ENCODE results near the gene APLP1.
"Not testable (repeated sequence)": the region's sequence is repeated elsewhere in the genome, so short reads cannot be mapped to it uniquely, and the experiment has no call there.

Gene APLP1

DNA sequence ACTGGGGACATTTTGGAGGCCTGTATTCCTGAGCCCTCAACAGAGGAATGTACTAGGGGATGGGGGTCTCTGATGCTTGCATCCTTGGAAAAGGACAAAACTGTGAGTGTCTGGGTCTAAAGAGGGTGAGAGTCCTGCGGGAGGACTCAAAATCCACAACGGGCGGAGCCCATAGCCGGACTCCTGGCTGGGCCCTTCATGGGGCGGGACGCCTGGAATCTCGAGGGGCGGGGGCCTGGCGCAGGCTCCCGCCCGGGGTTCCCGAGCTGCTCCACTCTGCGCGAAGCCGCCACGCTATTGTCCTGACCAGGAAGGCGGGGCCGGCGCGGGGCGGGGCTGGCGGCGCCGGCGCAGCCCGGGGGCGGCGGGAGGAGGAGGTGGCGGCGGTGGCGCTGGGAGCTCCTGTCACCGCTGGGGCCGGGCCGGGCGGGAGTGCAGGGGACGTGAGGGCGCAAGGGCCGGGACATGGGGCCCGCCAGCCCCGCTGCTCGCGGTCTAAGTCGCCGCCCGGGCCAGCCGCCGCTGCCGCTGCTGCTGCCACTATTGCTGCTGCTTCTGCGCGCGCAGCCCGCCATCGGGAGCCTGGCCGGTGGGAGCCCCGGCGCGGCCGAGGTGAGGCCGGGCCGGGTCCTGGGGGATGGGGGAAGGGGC, at the start of gene APLP1:
Gene APLP1, plus strand, starts transcription at position 403 of the 651 bp plus-strand sequence. Its CDS starts 63 bp downstream, at position 466.
- peak; percentile 16 for DNase-seq

DNA sequence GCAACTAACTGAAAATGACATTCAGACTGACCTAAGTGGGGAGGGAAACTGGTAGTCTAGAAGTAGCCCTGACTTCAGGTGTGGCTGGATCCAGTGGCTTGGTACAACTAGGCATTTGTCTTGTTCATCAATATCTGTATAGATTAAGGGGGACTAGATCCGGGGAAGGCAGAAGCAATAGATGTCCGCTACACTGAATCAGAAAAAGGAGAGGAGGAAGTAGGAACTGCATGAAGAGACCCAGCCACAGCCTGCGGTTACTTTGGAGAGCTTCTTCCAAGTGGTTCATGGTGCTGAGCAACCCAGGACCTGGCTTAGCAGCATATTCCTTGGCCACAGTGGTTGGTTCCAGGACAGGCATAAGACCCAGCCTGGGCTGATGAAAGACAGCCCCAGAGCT, 45.8 kb upstream of the APLP1 start:
- DNase-seq, result no peak

DNA sequence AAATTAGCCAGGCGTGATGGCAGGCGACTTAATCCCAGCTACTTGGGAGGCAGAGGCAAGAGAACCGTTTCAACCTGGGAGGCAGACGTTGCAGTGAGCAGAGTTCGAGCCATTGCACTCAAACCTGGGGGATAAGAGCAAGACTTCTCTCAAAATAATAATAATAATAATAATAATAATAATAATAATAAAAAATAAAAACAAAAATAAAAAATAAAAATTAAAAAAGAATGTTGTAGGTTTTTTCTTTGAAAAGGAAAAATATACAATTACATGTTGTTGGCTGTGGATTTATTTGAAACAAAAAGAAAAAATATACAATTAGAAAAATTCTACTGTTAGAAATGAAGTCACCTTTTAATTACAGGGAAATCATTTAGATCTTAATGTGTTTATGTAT, 44.2 kb upstream of the APLP1 start:
- no peak for DNase-seq

DNA sequence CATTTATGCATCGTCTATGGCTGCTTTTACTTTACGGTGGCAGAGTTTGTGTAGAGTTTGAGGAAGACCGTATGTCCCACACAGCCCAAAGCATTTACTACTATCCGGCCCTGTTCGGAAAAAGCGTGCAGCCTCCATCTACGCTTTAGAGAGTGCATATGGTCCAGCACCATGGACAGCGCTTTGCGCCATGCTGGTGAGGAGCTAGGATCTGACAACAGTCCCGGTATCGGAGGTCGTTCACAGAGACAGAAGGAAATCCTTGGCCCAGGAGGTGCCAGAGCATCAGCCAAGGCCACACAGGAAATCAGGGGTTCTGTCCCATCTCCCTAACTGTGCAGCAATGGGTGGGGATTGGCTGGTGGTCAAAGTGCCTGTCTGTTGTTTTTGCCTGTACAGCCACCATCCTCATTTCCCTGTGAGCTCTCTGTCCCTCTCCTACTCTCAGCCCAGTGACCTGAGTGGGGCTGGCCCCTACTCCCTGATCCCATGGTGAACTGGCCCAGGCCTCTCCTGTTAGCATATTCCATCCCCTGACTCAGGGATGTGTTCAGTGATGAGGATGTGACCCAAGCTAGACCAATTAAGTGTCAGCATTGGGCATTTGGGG, 39.6 kb upstream of the APLP1 start:
- no peak for DNase-seq

DNA sequence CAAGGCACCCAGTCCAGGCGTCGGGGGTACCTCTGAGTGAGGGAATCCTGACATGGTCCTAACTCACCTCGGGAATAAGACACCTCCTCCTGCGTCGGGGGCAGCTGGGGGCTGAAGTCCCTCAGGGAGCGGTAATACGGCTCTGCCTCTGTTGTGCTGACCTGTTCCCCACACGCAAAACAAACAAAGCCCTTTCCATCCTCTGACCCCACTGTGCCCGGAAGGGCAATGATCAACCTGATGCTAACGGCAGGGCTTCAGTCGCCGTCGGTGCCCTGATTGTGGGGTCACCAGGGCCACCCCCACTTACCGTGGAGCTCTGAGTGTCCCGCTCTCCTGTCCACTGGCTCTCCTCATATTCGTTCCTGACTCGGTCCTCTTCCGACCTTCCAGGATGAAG, 37.4 kb upstream of the APLP1 start:
- DNase-seq, result no peak

DNA sequence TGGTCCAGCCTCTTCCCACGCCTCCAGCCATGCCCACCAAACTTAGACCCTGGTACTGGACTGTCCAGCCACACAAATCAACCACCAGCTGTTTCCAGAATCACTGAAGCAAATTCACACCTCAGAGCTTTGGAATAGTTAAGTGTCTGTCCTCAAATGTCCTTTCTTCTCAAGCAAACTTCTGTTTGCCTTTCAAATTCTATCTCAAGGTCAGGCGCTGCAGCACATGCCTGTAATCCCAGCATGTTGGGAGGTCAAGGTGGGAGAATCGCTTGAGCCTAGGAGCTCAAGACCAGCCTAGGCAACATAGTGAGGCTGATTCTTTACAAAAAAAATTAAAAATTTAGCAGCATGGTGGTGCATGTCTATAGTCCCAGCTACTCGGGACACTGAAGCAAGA, 36.3 kb upstream of the APLP1 start:
- DNase-seq, result no peak

DNA sequence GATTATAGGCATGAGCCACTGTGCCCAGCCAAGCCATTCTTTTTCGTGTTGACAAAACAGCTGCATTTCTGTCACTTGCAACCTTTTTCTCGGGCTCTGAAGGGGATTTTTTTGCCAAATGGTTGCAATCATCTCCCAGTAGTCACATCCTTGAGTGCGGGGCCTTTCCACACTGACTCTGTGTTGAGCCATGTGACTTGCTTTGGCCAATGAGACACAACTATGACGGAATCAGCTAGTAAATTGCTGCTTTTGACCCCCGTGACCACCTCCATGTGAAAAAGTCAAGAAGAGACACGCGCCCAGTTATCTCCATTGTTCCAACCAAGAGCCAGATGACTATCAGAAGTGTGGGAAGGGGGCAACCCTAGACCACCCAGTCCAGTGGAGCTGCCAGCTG, 34.4 kb upstream of the APLP1 start:
- no peak for DNase-seq

DNA sequence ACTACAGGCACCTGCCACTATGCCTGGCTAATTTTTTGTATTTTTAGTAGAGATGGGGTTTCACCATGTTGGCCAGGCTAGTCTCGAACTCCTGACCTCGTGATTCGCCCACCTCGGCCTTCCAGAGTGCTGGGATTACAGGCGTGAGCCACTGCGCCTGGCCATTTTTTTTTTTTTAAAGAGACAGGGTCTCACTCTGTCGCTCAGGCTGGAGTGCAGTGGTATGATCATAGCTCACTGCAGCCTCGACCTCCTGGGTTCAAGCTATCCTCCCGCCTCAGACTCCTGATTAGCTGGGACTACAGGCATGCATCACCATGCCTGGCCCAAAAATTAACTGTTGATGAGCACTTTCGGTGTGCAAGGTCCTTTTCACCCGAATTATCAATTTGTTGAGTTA, 32.3 kb upstream of the APLP1 start:
- DNase-seq, result not testable (repeated sequence)

DNA sequence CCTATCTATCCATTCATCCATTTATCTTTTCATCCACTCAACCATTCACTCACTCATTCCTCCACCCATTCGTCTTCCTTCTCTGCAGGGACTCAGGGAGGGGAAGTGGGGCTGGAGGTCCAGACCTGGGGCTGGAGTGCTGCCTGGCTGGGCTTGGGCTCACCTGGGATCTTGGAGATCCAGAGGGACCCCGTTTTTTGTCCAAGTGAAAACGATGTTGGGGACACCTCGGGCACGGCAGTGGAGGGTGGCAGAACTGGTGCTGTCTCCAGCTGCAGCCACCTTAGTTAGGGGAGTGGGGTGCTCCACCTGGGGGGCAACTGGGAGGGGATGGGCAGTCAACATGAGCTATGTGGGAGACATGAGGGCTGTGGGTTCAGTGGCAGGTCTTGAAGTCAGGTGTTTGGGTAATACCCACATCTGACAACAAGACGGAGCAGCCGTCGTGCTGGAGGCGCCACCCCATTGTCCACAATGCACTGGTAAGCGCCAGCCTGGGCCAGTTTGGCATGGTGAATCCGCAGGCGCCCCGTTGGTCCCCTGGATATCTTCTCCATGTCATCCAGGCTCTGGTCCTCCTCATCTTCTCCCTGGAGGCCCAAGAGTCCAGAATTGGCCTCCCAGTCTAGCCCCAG, 26.3 kb upstream of the APLP1 start:
- no peak for DNase-seq

DNA sequence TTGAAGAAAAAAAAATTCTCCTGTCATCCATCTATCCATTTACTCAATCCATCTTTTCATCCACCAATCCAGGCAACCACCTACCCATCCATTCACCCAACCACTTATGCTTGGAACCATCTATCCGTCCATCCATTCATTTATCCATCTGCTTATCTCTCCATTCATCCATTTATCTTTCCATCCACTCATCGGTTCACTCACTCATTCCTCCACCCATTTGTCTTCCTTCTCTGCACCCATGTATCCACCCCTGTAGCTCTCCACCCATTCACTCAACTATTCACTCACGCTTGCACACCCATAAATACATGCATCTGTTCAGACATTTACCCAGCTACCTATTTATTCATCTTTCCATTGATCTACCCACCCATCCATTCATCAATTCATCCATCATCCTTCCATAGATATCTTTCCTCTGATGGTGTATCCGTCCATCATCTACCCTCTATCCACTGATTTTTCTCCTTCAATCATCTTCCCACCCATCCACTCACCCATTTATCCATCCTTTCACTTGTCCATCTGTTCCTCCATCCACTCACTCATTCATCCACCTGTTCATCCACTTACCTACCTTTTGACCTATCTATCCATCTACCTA, 25.6 kb upstream of the APLP1 start:
- DNase-seq, result no peak

DNA sequence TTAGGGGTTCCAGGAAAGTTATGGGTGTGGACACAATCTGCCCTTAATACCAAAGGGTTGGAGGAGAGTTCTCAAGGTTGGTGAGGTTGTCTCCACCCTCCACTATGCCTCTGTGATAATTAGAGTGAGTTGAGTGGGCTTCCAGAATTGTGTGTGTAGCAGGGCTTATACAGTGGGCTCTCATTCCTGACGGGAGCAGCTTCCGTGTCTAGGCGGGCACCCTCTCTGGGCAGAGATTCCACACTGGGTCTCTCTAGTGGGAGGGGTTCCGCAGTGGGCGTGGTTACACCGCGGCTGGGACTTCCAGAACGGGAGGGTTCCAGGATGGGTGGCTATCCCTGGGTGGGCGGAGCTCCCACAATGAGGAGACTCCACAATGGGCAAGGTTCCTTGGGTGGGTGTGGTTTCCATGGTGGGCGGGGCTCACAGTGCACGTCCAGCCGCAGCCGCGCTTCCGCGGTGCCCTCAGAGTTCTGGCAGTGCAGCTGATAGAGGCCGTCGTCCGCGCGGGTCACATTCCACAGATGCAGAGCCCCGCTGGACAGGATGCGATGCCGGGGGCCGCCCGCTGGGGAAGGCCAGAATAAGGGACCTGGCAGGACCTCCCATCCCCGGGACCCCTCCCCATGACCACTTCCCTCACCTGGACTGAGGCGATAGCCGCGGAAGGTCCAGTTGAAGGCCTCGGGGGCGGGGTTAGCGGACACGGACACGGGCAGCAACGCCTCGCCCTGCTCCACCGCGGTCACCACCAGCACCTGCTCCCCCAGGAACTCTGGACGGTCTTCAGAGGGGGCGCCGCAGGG, 24.5 kb upstream of the APLP1 start:
- DNase-seq, result no peak

DNA sequence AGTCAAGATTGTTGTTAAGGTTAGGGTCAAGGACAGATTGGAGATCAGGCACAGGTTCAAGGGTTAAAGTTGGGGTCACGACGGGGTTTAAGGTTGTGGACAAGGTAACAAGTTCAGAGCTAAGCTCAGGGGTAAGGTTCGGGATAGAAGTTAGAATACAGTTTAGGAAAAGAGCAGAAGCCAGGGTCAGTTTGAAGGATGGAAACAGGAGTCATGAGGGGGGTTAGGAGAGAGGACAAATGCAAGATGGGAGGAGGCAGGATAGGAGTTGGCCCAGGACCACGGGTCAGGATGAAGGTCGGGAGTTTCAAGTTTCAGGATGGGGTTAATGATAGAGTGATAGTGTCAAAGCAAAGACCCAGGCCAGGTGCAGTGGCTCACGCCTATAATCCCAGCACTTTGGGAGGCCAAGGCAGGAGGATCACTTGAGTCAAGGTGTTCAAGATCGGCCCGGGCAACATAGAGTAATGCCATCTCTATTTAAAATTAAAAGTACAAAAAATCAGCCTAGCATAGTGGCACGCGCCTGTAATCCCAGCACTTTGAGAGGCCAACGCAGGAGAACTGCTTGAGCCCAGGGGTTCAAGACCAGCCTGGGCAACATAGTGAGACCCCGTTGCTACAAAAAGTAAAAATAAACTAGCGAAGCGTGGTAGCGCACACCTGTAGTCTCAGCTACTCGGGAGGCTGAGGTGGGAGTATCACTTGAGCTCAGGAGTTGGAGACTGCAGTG, 23.7 kb upstream of the APLP1 start:
- no peak for DNase-seq

DNA sequence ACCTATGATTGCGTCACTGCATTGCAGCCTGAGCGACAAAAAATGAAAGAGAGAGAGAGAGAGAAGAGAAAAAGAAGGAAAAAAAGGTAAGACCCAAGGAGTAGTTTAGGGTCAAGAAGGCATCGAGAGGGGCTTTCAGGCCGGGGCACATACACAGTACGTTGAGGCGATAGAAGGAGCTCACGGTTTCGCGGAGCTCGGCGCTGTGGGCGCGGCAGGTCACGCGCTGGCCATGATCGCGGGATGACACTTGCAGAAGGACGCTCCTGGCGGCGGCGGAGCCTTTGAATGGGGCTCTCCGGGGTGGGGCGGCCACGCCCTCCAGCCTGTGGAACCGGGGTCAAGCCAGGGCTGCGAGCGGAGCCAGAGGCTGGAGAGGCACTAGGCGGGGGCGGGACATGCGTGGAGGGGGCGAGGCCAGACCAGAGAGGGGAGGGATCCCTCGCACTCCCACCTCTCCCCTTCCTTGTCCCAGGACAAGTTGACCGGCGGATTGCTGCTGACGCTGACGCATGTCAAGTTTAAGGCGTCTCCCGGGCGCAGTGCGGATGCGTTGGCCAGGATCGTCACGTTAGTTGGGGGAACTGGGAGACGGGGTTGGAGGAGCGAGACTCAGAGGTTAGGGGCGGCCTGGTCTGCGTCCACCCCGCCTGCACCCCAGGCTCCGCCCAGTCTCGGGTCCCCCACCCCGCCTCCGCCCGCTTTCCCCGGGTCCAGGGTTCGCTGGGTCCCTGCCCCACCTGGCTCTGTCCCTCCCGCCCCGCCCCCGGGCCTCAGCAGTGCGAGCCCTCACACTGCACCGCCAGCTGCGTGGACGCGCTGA, 22.9 kb upstream of the APLP1 start:
- no peak for DNase-seq

DNA sequence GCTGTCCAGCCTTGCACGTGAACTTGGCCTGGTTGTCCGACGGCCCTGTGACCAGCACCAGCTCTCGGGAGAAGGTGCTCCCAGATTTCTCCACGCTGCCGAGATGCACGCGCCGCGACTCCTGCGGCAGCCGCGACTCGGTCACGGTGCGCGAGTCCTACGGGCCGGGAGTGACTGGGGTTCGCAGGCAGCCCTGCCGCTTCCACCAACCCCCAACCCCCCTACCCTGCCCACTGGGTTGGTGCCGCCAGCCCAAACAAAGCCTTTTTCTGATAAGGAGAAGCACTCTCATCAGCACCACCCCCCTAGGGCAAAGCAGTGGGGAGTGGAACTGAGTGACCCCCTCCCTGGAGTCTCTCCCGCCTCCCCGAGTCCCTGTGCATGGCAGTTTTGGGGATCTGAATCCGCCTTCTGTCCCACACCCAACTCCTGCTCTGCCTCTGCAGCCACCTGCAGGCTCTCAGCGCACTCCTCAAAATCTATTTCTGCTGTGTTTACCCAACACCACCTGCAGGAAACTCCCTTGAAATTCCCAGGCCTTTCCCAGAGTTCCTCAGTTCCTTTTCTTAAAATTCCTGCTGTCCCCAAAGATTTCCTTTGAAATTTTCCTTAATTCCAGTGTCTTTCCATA, 22.2 kb upstream of the APLP1 start:
- DNase-seq, result no peak

DNA sequence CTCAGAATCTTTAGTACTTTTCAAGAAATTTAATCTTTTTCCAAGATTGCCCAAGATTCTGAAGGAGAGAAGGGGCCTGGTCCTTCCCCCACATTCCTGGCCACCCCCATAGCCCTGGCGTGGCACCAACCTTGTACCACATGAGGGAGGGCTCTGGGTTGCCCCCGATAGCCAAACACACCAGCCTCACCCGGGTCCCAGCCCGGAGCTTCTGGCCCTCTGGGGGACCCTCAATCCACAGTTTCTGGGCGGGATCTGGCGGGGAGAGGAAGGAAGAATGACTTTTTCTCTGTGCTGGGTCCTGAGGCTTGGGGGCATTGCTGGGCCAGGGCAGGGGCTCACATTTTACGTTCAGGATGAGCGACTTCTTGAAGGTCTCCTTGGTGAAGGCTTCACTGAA, 20.5 kb upstream of the APLP1 start:
- DNase-seq, result no peak

DNA sequence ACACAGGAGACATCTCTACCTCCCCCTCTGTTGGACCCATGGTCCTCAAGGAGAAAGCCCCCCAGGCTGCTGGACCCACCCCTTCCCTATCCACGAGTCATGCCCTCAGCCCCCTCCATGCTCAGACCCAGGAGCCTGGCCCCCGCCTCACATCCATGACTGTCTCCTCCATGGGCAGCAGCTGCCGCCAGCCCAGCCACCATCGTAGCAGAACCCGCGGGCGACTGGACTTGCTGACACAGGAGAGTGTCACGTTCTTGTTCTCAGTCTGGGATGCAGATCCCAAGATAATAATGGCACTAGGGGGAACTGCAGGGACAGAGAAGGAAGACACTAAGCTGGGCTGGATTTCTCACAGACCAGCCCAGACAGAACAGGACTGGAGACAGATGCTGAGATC, 19.9 kb upstream of the APLP1 start:
- no peak for DNase-seq

DNA sequence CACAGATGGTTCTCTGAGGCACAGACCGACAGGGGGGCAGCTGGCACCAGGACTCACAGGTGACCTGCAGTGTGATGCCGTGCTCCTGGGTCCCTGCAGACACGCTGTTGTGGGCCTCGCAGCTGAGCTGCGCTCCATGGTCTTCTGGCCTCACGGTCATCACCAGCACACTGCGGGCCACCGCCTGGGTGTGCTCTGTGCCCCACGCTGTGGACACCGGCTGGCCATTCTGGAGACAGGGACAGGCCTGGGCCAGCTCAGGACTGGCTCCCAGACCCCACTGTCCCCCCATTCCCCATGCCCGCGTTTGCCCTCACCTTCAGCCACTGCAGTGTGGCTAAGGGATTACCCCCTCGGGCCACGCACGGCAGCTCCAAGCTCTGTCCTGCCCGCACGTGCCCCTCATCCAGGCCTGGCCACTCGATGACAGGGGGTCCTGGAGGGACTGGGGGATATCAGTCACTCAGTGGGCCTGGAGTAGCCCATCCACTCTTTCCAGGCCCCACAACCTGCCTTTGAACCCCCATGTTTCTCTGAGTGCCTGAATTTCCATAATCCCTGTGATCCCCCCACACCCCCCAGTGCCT, 19.4 kb upstream of the APLP1 start:
- DNase-seq, result no peak

DNA sequence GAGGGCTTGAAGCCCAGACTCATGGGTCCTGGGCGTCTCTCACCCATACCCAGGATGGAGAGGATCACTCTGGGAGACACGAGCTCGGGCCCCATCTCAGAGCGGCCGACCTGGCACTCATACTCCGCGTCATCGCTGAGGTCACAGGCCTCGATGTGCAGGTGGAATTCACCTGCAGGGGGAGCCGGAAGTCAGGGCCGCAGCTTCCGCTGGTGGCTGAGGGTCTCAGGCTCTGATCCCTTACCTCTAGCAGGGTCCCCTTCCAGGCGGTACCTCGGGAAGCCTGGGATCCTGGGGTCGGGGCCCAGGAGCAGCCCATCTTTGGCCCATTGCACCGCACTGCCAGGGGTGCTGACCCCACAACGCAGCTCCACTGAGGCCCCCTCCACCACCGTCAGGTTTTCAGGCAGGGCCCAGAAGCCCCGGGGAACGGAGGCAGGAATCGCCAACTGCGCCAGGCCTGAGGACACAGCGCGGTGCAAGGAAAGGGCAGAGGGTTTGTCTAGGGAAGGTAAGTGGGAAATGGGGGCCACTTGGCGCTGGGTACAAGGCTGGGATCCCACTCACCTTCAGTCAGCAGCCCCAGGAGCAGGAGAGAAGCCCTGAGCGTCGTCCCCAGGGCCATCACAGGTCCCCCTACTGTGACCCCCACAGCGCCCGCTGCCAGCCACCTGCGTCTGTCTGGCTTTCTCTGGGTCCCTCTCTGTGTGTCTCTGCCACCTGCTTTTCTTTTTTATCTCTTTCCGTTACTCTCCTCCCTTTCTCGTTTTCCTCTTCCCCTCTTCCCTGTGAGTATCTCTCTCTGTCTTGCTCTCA, 17.0 kb upstream of the APLP1 start:
- no peak for DNase-seq

DNA sequence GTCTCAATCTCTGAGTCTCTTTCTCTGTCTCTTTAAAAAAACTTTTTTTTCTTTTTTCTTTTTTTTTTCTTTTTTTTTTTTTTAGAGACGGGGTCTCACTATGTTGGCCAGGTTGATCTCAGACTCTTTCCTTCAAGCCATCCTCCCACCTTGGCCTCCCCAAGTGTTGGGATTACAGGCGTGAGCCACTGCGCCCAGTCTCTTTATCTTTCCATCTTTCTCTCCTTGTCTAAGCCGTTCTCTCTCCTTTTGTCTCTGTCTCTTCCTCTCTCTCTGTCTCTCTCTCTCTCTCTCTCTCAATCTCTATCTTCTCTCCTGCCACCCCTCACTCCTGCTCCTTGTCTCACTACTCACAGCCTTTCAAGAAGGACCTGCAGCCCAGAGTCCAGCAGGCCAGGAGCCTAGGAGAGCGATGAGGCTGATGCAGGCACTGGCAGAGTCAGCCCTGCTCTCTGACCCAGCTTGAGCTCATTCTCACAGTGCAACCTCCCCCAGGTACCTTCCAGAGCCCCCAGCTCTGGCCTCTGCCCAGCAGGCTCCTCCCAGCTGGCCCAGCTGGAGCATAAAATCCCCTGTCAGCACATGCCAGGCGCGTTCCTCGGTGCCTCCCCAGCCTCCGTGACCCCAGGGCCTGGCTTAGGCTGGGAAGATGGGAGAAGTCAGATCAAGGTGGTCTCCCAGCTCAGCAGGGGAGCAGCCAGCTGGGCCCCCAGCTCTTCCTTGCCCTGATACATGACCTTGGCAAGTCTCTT, 16.2 kb upstream of the APLP1 start, which contains the start of gene NPHS1:
Gene NPHS1, minus strand, starts transcription at position 476 of the 752 bp plus-strand sequence. CDS start 667 bp downstream, outside the sequence.
- no peak for DNase-seq

Measured in HCEC 1CT (cell line).